ENCODE results near the gene SLC23A2.
"Not testable (repeated sequence)": the region's sequence is repeated elsewhere in the genome, so short reads cannot be mapped to it uniquely, and the experiment has no call there.

Gene SLC23A2

GRCh38 chr20:4936851-4937406 is 64.4 kb downstream of the SLC23A2 start:
- DNase-seq (ENCODE audit: low read depth in 3 of 3, low spot score in 1 of 3) = no peak

- DNase-seq (ENCODE audit: low read depth in 3 of 3, low spot score in 1 of 3) = no peak
Observed at GRCh38 chr20:4936392-4936850, 64.9 kb downstream of the SLC23A2 start.

GRCh38 chr20:4932061-4932460 is 69.2 kb downstream of the SLC23A2 start:
- no peak for DNase-seq (ENCODE audit: low read depth in 3 of 3, low spot score in 1 of 3)

GRCh38 chr20:4929686-4930397 is 71.5 kb downstream of the SLC23A2 start:
- no peak for DNase-seq (ENCODE audit: low read depth in 3 of 3, low spot score in 1 of 3)

- DNase-seq (ENCODE audit: low read depth in 3 of 3, low spot score in 1 of 3) = no peak
Observed at GRCh38 chr20:4926531-4927156, 74.7 kb downstream of the SLC23A2 start.

DNA sequence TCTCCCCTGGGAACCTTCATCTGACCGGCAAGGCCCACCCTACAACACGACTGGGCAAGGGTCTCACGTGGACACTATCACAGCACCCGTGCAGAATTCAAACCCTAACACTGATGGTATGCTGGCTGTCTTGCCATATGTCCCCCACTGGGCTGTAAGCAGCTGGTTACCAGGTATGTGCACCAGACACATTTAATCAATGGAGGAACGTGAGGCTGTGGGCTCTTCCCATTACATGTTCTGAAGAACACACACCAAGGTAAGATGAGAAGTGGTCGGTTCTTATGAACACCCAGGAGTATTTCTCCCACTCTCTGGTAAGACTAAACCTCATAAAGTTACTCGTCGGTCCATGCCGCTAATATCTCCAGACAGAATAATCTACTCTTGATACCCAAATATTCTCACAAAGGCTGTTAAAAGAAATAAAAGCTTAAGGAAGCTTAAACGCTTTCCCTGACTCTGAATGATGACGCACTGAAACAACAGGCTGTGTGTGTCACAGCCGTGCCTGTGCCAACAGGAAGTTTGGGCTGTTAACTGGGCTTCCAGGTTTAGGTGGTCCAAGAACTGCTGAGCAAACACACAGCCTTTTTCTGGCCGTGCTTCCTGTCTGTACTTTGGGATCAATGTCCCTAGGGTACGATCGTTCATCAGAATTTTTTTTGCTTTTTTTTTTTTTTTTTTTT is 75.3 kb downstream of the SLC23A2 start:
- no peak for DNase-seq (ENCODE audit: low read depth in 3 of 3, low spot score in 1 of 3)

GRCh38 chr20:4924446-4924845 is 76.9 kb downstream of the SLC23A2 start:
- DNase-seq (ENCODE audit: low read depth in 3 of 3, low spot score in 1 of 3) = no peak

- DNase-seq (ENCODE audit: low read depth in 3 of 3, low spot score in 1 of 3) = no peak
Observed at GRCh38 chr20:4924032-4924431, 77.3 kb downstream of the SLC23A2 start.

DNA sequence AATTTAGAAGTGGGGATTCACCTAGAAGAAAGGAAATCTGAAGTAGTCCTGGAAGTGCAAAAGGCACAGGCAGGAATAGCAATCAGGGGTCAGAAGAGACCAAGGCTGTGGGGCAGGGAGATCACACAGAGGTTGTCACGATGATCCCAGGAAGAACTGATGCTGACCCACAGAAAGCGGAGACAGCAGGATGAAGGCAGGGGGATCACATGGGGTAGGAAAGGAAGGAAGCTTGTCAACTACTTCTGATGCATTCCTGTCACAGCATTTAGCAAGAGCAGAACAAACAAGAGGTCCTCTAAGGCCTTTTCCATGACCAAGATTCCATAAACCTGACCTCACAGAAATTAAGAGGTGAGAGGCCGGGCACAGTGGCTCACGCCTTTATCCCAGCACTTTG is 79.1 kb downstream of the SLC23A2 start:
- no peak for DNase-seq (ENCODE audit: low read depth in 3 of 3, low spot score in 1 of 3)

- not testable (repeated sequence) for DNase-seq (ENCODE audit: low read depth in 3 of 3, low spot score in 1 of 3)
Observed at GRCh38 chr20:4921271-4921670, 80.0 kb downstream of the SLC23A2 start.

- no peak for DNase-seq (ENCODE audit: low read depth in 3 of 3, low spot score in 1 of 3)
Observed at GRCh38 chr20:4920655-4921054, 80.7 kb downstream of the SLC23A2 start.

- DNase-seq (ENCODE audit: low read depth in 3 of 3, low spot score in 1 of 3) = no peak
Observed at GRCh38 chr20:4920131-4920530, 81.2 kb downstream of the SLC23A2 start.

DNA sequence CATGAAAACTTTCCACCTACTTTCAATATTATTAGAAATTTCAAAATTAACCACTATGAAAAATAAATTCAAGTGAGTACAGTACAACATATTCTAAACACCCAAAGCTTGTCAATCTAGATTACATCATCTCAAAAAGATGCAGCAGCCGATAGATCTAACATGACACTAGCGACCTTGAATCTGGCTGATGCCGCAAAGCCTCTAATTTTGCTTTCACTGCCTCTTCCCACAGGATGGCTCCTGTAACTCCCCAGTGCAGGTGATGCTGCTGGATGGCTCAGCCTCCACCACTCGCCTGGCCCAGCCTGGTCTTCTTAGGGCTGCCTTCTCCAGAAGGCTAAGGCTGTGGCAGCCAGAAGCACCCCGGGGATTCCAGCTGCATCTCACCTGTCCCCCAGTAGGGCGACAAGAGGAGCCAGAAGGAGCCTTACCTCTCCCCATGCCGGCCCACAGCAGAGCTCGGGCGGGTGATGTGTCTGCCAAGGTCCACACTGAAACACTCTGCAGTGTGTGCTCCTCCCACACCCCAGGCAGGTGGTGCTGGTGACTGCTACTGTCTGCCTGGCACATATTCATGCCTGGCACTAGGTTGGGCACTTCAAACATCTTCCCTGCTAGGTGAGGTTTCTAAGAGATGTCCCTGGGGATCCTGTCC is 82.1 kb downstream of the SLC23A2 start:
- no peak for DNase-seq (ENCODE audit: low read depth in 3 of 3, low spot score in 1 of 3)

DNA sequence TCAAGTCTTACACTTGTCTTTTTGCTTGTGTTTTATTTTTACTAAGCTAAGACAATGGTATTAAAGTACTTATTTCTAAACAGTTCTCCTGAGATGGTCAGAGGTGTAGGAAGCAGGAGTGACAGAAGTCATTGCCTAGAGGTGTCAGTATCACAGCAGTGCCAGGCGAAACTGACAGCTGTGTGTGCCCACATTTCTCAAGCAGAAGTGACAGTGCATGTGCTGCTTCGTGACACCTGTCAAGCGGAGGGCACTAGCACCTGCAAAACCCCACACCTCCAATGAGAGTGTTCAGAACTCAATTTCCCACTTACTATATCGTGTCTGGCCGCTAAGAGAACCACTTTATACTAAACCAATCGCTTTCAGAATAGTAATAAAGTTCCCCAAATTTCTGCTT is 82.8 kb downstream of the SLC23A2 start:
- no peak for DNase-seq (ENCODE audit: low read depth in 3 of 3, low spot score in 1 of 3)

DNA sequence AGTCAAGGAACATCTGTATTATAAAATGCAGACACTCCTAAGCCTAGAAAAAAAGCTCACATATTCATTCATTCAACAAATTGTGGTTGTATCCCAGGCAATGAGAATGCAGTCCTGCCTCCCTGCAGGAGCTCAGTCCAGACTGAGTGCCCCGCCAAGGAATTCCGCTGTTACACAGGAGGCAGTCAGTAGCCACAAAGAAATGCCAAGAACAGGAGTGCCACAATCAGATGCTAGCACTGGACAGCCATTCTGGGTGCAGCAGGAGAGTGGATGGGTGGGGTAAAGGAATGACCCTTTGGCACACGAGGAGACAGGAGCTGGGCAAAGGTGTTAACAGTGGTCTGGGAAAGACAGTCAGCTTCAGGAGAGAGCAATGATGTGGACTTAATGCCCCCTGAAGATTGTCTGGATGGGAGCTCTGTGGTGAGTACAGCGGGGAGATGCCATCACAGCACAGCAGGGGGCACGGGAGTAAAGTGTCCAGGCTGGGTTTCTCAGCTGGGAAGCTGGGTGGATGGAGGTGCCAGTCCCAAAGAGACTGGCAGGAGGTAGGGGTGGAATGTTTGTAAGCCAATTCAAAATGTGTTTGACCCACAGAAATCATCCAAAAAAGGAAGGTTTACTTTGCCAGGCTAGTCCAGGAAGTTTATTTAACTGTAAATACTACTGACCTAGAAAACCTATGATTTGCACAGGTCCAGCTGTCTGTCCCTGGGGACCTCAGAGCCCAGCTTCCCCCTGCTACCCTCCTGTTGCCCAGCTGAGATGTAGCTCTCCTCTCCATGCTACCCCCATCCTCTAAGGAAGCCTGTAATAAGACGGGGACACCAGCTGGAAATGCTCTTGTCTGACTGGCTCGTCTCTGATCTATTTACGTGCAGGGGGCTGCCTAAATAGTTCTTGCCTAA is 84.1 kb downstream of the SLC23A2 start:
- no peak for DNase-seq (ENCODE audit: low read depth in 3 of 3, low spot score in 1 of 3)

- DNase-seq (ENCODE audit: low read depth in 3 of 3, low spot score in 1 of 3) = no peak
Observed at GRCh38 chr20:4913147-4913546, 88.2 kb downstream of the SLC23A2 start.

- DNase-seq (ENCODE audit: low read depth in 3 of 3, low spot score in 1 of 3) = no peak
Observed at GRCh38 chr20:4912380-4913142, 88.7 kb downstream of the SLC23A2 start.

DNA sequence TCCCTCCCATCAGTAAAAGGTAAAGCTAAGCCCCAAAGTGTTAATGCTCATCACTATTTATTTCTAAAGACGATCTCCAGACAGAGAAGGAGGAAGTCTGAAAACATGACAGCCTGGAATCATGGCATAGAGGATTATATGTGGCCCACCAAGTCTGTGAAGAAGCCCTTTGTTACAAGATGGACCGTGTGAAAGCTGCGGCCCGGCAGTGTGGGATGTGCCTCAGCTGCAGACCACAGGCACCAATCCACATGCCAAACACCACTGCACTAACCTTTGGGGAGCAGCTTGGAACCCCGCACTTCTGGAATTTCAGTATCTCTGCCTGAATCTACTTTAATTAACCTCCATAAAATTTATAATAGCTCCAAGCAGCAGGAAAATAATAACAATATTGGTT is 90.4 kb downstream of the SLC23A2 start:
- DNase-seq (ENCODE audit: low read depth in 3 of 3, low spot score in 1 of 3) = no peak

GRCh38 chr20:4905613-4906012 is 95.7 kb downstream of the SLC23A2 start:
- no peak for DNase-seq (ENCODE audit: low read depth in 3 of 3, low spot score in 1 of 3)

DNA sequence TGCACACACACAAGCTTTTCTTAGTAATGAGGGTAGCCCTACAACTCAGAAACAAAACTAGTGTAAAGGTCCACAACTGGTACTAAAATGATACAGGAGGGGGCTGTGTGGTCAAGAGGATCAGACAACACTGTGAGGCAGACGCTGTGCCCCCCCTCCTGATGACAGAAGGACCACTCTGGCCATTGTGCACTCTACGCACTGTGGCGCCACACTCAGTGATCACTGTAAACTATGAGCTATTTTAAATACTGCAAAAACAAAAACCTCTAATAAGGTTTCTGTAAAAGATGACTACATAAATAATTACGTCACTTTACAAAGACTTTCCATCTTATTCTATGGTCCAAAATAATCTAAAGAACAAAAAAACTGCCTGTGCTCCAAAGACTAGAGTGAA is 96.1 kb downstream of the SLC23A2 start:
- DNase-seq (ENCODE audit: low read depth in 3 of 3, low spot score in 1 of 3) = no peak
